Measurements from ENCODE around the gene TIMM21. TPM values are rescaled to one million over a fixed set of nuclear protein-coding genes. Genes with fewer than 3 reads are reported as not detected.
A peak's percentile ranks its signal among the peaks of the same experiment; 100 is the strongest.

Gene TIMM21
- total and polyA plus RNA-seq, 2 of the 13 experiments (the other 11 are each of a cell fraction or from before 2014, with no cell fraction given): 29.6 to 62.3 TPM

DNA sequence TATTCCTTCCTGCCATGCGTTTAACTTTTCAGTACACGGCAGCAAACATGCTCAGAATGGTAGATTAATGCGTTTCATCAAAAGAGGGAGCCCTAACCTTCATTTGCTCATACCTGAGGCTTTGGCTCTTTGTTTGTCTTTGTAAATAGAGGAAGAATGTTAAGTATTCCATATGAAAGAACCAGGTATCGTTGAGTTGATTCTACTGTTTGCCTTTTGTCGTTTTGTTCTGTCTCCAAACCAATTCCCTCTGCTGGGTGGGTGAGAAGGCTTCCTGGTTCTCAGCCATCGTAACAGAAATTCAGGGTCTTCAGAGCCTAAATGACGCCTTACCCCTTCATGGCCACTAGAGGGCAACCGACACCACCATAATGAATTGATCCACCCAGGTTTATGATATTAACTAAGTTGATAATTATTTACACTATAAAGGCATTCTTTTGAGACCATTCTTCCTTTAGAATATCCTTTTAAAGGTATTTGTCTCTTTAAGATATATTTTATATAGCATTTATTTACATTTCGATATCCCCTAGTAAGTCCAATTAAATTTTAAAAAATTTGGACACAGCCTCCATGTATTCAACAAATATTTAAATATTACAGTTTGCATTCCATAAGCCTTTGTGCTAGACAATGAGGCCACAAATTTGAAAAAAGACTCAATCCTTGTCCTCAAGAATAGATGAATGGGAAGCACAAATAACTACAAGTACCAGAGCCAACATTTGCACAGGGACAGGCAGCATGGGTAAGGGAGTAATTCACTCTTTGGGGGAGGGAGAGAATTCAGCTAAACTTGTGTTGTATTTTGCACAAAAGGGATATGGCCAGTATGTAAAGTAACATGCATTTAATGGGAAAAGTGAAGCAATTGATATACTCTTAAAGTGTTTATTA, 48.1 kb downstream of the TIMM21 start:
- Histone ChIP-seq H2AFZ (ENCODE audit: low read length) (peak overlapping the region; percentile 97), H3K9me3 (ENCODE audit: low read length) (no peaks in the 10 kb centered on the region), H4K20me1 (ENCODE audit: insufficient read depth, low read length) (no peaks in the 10 kb centered on the region), H3K27ac (ENCODE audit: extremely low read length, insufficient read depth, low read length) (no peak overlapping the region), H3K27me3 (ENCODE audit: control insufficient read depth in 1 of 2, insufficient read depth in 2 of 2, low read length in 2 of 2) (peaks cover 0 to 2% of the 10 kb centered on the region in 2 experiments; a peak in 2 of 5 replicates), H3K4me1 (ENCODE audit: insufficient read depth, low read length) (peaks cover 49% of the 10 kb centered on the region), H3K4me3 (replicated peaks in 1 of 3; ENCODE audit: insufficient read depth in 1 of 3, low read depth in 2 of 3, low read length in 3 of 3) (peak overlapping the region; percentile 9 to 53 (median 25); a peak in 3 of 6 replicates), H3K36me3 (replicated peaks in 1 of 2; ENCODE audit: control insufficient read depth in 1 of 2, insufficient read depth in 2 of 2, low read length in 2 of 2) (no peaks in the 10 kb centered on the region), H3K79me2 (ENCODE audit: insufficient read depth, low read length) (no peaks in the 10 kb centered on the region), H3K9ac (ENCODE audit: insufficient read depth, low read depth, low read length) (peak overlapping the region; percentile 22; the same call in 1 of the 2 replicates), H3K4me2 (ENCODE audit: low read depth, low read length) (peak overlapping the region; percentile 78)
- ChIA-PET CTCF (ENCODE audit: low intra/inter-chr PET ratio, low total read pairs) (interaction anchor here (1.3 to 3.1 kb wide), 5 partner anchors 94 to 298 kb away, joined by 3 to 57 read pairs (median 14); no protein-coding TSS in a partner anchor), POLR2A (no interaction called here)
- WGBS (ENCODE audit: low lambda C conversion rate): 2% methylated on average over 9 of the region's 9 CpGs
- peak; percentile 93 for FAIRE-seq
- intact Hi-C loops (cut with micrococcal nuclease; ENCODE audit: unreplicated experiment): loop anchor here (1.0 to 2.0 kb wide), 7 partner anchors 46 to 356 kb away; no protein-coding TSS in a partner anchor
- in situ Hi-C loops (cut with HindIII; ENCODE audit: extremely low pct_ligation_motif_present, low pct_unique_long_range_greater_than_20kb): loop anchor here (5.0 to 25.0 kb wide), 4 partner anchors 96 to 358 kb away; partner anchors contain the start of genes CNDP2 and CYB5A
- ATAC-seq: peak; percentile 72
- BruUV-seq (replicated peaks): no TSS peak
- DNase-seq (ENCODE audit: low spot score): peak; percentile 76
- no peak for TF ChIP-seq ZNF430 (CRISPR knock-in tag; IDR thresholded peaks at IDR 0.05)
- 0 out of 2 replicates have a peak, but pooled peaks have one; percentile 29 for TF ChIP-seq DRAP1 (CRISPR knock-in tag; IDR thresholded peaks at IDR 0.05)
- no peak for TF ChIP-seq ZNF773 (CRISPR knock-in tag; IDR thresholded peaks at IDR 0.05; ENCODE audit: borderline replicate concordance)
- no peak for TF ChIP-seq IKZF4 (CRISPR knock-in tag; IDR thresholded peaks at IDR 0.05; ENCODE audit: borderline replicate concordance, low read depth, not compliant biosample characterization)
- no peak for TF ChIP-seq ZNF546 (CRISPR knock-in tag; conservative IDR thresholded peaks at IDR 0.05)
- no peak for TF ChIP-seq CBX1 (IDR thresholded peaks at IDR 0.05; ENCODE audit: low read depth)
- peak; percentile 23; the same call in 1 of the 2 replicates for TF ChIP-seq SOX5 (CRISPR knock-in tag; IDR thresholded peaks at IDR 0.05; ENCODE audit: borderline replicate concordance)
- no peak for TF ChIP-seq NR2F2 (IDR thresholded peaks at IDR 0.05; ENCODE audit: borderline replicate concordance, low read depth)
- no peak for TF ChIP-seq THAP8 (CRISPR knock-in tag; IDR thresholded peaks at IDR 0.05; ENCODE audit: borderline replicate concordance)
- TF ChIP-seq POLR2A (IDR thresholded peaks at IDR 0.05; ENCODE audit: insufficient read depth in 1 of 2, low read depth in 2 of 2, low read length in 2 of 2): no peak
- TF ChIP-seq HOXA9 (CRISPR knock-in tag; IDR thresholded peaks at IDR 0.05; ENCODE audit: borderline replicate concordance): no peak
- TF ChIP-seq NCOA5 (CRISPR knock-in tag; IDR thresholded peaks at IDR 0.05): no peak
- TF ChIP-seq FOXA3 (CRISPR knock-in tag; IDR thresholded peaks at IDR 0.05): peak; percentile 86
- TF ChIP-seq PAX8 (CRISPR knock-in tag; IDR thresholded peaks at IDR 0.05; ENCODE audit: borderline replicate concordance): no peak
- TF ChIP-seq DNMT3B (CRISPR knock-in tag; conservative IDR thresholded peaks at IDR 0.05): no peak
- no peak for TF ChIP-seq LBX2 (CRISPR knock-in tag; IDR thresholded peaks at IDR 0.05; ENCODE audit: borderline replicate concordance)
- TF ChIP-seq KDM5A (IDR thresholded peaks at IDR 0.05; ENCODE audit: borderline replicate concordance, low read length): 0 out of 2 replicates have a peak, but pooled peaks have one; percentile 34
- TF ChIP-seq, protein P1, sequence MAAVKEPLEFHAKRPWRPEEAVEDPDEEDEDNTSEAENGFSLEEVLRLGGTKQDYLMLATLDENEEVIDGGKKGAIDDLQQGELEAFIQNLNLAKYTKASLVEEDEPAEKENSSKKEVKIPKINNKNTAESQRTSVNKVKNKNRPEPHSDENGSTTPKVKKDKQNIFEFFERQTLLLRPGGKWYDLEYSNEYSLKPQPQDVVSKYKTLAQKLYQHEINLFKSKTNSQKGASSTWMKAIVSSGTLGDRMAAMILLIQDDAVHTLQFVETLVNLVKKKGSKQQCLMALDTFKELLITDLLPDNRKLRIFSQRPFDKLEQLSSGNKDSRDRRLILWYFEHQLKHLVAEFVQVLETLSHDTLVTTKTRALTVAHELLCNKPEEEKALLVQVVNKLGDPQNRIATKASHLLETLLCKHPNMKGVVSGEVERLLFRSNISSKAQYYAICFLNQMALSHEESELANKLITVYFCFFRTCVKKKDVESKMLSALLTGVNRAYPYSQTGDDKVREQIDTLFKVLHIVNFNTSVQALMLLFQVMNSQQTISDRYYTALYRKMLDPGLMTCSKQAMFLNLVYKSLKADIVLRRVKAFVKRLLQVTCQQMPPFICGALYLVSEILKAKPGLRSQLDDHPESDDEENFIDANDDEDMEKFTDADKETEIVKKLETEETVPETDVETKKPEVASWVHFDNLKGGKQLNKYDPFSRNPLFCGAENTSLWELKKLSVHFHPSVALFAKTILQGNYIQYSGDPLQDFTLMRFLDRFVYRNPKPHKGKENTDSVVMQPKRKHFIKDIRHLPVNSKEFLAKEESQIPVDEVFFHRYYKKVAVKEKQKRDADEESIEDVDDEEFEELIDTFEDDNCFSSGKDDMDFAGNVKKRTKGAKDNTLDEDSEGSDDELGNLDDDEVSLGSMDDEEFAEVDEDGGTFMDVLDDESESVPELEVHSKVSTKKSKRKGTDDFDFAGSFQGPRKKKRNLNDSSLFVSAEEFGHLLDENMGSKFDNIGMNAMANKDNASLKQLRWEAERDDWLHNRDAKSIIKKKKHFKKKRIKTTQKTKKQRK (IDR thresholded peaks at IDR 0.05; ENCODE audit: low read length): no peak
- no peak for TF ChIP-seq JARID2 (CRISPR knock-in tag; IDR thresholded peaks at IDR 0.05; ENCODE audit: insufficient replicate concordance)

Data from HepG2 (cell line).